ENCODE results near the gene OR10A4.
"Not testable (repeated sequence)": the region's sequence is repeated elsewhere in the genome, so short reads cannot be mapped to it uniquely, and the experiment has no call there.

OR10A4 gene

GRCh38 chr11:6875761-6876160, 664 bp upstream of the OR10A4 start:
- Mint-ChIP-seq H3K36me3 (no peaks in the 10 kb centered on the region), H3K27ac (no peak overlapping the region), H3K4me3 (no peak overlapping the region), H3K27me3 (peaks cover 7% of the 10 kb centered on the region), H3K9me3 (peaks cover 1% of the 10 kb centered on the region), H3K4me1 (peaks cover 3% of the 10 kb centered on the region)
- DNase-seq (ENCODE audit: low spot score in 2 of 2) (no peak), ATAC-seq (ENCODE audit: low read depth) (no peak)

- DNase-seq (ENCODE audit: low spot score in 2 of 2) (no peak), ATAC-seq (ENCODE audit: low read depth) (no peak)
- peaks cover 3% of the 10 kb centered on the region for H3K4me1 Mint-ChIP-seq
- peaks cover 9% of the 10 kb centered on the region for H3K27me3 Mint-ChIP-seq
- H3K4me3 Mint-ChIP-seq = no peak overlapping the region
- H3K27ac Mint-ChIP-seq = no peak overlapping the region
- peaks cover 1% of the 10 kb centered on the region for H3K9me3 Mint-ChIP-seq
- no peaks in the 10 kb centered on the region for H3K36me3 Mint-ChIP-seq
Observed at GRCh38 chr11:6876914-6877313, 489 bp downstream of the OR10A4 start.

GRCh38 chr11:6882751-6883150, 6.3 kb downstream of the OR10A4 start:
- H3K9me3 Mint-ChIP-seq = no peaks in the 10 kb centered on the region
- no peaks in the 10 kb centered on the region for H3K4me1 Mint-ChIP-seq
- H3K27ac Mint-ChIP-seq = no peak overlapping the region
- DNase-seq (ENCODE audit: low spot score in 2 of 2) (no peak), ATAC-seq (ENCODE audit: low read depth) (no peak)
- H3K36me3 Mint-ChIP-seq = no peaks in the 10 kb centered on the region
- no peak overlapping the region for H3K4me3 Mint-ChIP-seq
- peaks cover 11% of the 10 kb centered on the region for H3K27me3 Mint-ChIP-seq

- not testable (repeated sequence) for DNase-seq (ENCODE audit: low spot score in 2 of 2); H3K9me3 Mint-ChIP-seq; H3K27ac Mint-ChIP-seq; ATAC-seq (ENCODE audit: low read depth); H3K36me3 Mint-ChIP-seq; H3K4me3 Mint-ChIP-seq; H3K4me1 Mint-ChIP-seq
- H3K27me3 Mint-ChIP-seq = peaks cover 11% of the 10 kb centered on the region
Observed at GRCh38 chr11:6887711-6888110, 11.3 kb downstream of the OR10A4 start.

- Mint-ChIP-seq H3K9me3 (no peaks in the 10 kb centered on the region), H3K4me1 (no peaks in the 10 kb centered on the region), H3K27ac (no peak overlapping the region), H3K4me3 (no peak overlapping the region), H3K36me3 (no peaks in the 10 kb centered on the region), H3K27me3 (peaks cover 6% of the 10 kb centered on the region)
- DNase-seq (ENCODE audit: low spot score in 2 of 2) = no peak
- ATAC-seq (ENCODE audit: low read depth) = no peak
Observed at GRCh38 chr11:6888830-6889229, 12.4 kb downstream of the OR10A4 start.

GRCh38 chr11:6889835-6890234, 13.4 kb downstream of the OR10A4 start:
- Mint-ChIP-seq H3K27me3 (peaks cover 6% of the 10 kb centered on the region), H3K36me3 (no peaks in the 10 kb centered on the region), H3K4me3 (no peak overlapping the region), H3K4me1 (no peaks in the 10 kb centered on the region), H3K9me3 (no peaks in the 10 kb centered on the region), H3K27ac (no peak overlapping the region)
- DNase-seq (ENCODE audit: low spot score in 2 of 2) = no peak
- no peak for ATAC-seq (ENCODE audit: low read depth)

GRCh38 chr11:6892400-6892799, 16.0 kb downstream of the OR10A4 start, which contains the start of gene OR2D2:
OR2D2 (minus strand) TSS chr11:6892500; CDS start chr11:6892500, 0 bp downstream.
- no peaks in the 10 kb centered on the region for H3K9me3 Mint-ChIP-seq
- H3K27me3 Mint-ChIP-seq = peaks cover 9% of the 10 kb centered on the region
- H3K4me3 Mint-ChIP-seq = no peak within 1 kb of the TSS

GRCh38 chr11:6894097-6894496, 17.7 kb downstream of the OR10A4 start:
- Mint-ChIP-seq H3K4me1 (peaks cover 5% of the 10 kb centered on the region), H3K27ac (no peak overlapping the region), H3K27me3 (peaks cover 19% of the 10 kb centered on the region), H3K9me3 (no peaks in the 10 kb centered on the region), H3K36me3 (no peaks in the 10 kb centered on the region), H3K4me3 (no peak overlapping the region)
- no peak for DNase-seq (ENCODE audit: low spot score in 2 of 2)
- ATAC-seq (ENCODE audit: low read depth) = no peak

More at GRCh38 chr11:6892400-6892799, 16.0 kb downstream of the OR10A4 start, which contains the start of gene OR2D2:
- peaks cover 5% of the 10 kb centered on the region for H3K4me1 Mint-ChIP-seq
- no peak within 1 kb of the TSS for H3K27ac Mint-ChIP-seq
- no peaks in the 10 kb centered on the region for H3K36me3 Mint-ChIP-seq
- DNase-seq (ENCODE audit: low spot score in 2 of 2) (no peak), ATAC-seq (ENCODE audit: low read depth) (no peak)

GRCh38 chr11:6895010-6895409, 18.6 kb downstream of the OR10A4 start:
- Mint-ChIP-seq H3K36me3 (no peaks in the 10 kb centered on the region), H3K27ac (no peak overlapping the region), H3K4me1 (peaks cover 5% of the 10 kb centered on the region), H3K9me3 (no peaks in the 10 kb centered on the region), H3K4me3 (no peak overlapping the region), H3K27me3 (peaks cover 19% of the 10 kb centered on the region)
- DNase-seq (ENCODE audit: low spot score in 2 of 2) = no peak
- ATAC-seq (ENCODE audit: low read depth) = no peak

- Mint-ChIP-seq H3K27ac (no peak overlapping the region), H3K27me3 (peaks cover 14% of the 10 kb centered on the region), H3K4me3 (no peak overlapping the region), H3K36me3 (no peaks in the 10 kb centered on the region), H3K9me3 (no peaks in the 10 kb centered on the region), H3K4me1 (peaks cover 5% of the 10 kb centered on the region)
- ATAC-seq (ENCODE audit: low read depth) = no peak
- DNase-seq (ENCODE audit: low spot score in 2 of 2) = no peak
Observed at GRCh38 chr11:6898911-6899310, 22.5 kb downstream of the OR10A4 start.

- peaks cover 13% of the 10 kb centered on the region for H3K27me3 Mint-ChIP-seq
- no peaks in the 10 kb centered on the region for H3K4me1 Mint-ChIP-seq
- H3K27ac Mint-ChIP-seq = no peak overlapping the region
- no peak overlapping the region for H3K4me3 Mint-ChIP-seq
- H3K9me3 Mint-ChIP-seq = no peaks in the 10 kb centered on the region
- DNase-seq (ENCODE audit: low spot score in 2 of 2) (no peak), ATAC-seq (ENCODE audit: low read depth) (no peak)
- no peaks in the 10 kb centered on the region for H3K36me3 Mint-ChIP-seq
Observed at GRCh38 chr11:6900327-6900999, 24.0 kb downstream of the OR10A4 start.

GRCh38 chr11:6904804-6905203, 28.4 kb downstream of the OR10A4 start:
- not testable (repeated sequence) for DNase-seq (ENCODE audit: low spot score in 2 of 2); H3K4me1 Mint-ChIP-seq; H3K4me3 Mint-ChIP-seq; H3K9me3 Mint-ChIP-seq; H3K27ac Mint-ChIP-seq; H3K27me3 Mint-ChIP-seq; H3K36me3 Mint-ChIP-seq; ATAC-seq (ENCODE audit: low read depth)

- Mint-ChIP-seq H3K4me3 (no peak overlapping the region), H3K36me3 (no peaks in the 10 kb centered on the region), H3K4me1 (no peaks in the 10 kb centered on the region), H3K27me3 (no peaks in the 10 kb centered on the region), H3K9me3 (no peaks in the 10 kb centered on the region), H3K27ac (no peak overlapping the region)
- ATAC-seq (ENCODE audit: low read depth) (no peak), DNase-seq (ENCODE audit: low spot score in 2 of 2) (no peak)
Observed at GRCh38 chr11:6911378-6911777, 35.0 kb downstream of the OR10A4 start.

- H3K36me3 Mint-ChIP-seq = no peaks in the 10 kb centered on the region
- DNase-seq (ENCODE audit: low spot score in 2 of 2) = no peak
- no peaks in the 10 kb centered on the region for H3K27me3 Mint-ChIP-seq
- ATAC-seq (ENCODE audit: low read depth) = no peak
- H3K27ac Mint-ChIP-seq = no peak overlapping the region
- H3K4me3 Mint-ChIP-seq = no peak overlapping the region
- H3K9me3 Mint-ChIP-seq = no peaks in the 10 kb centered on the region
- H3K4me1 Mint-ChIP-seq = no peaks in the 10 kb centered on the region
Observed at GRCh38 chr11:6911948-6912347, 35.5 kb downstream of the OR10A4 start.

GRCh38 chr11:6919698-6920097, 43.3 kb downstream of the OR10A4 start:
- no peak overlapping the region for H3K4me3 Mint-ChIP-seq
- ATAC-seq (ENCODE audit: low read depth) = no peak
- no peaks in the 10 kb centered on the region for H3K36me3 Mint-ChIP-seq
- no peak for DNase-seq (ENCODE audit: low spot score in 2 of 2)
- H3K27ac Mint-ChIP-seq = no peak overlapping the region
- peaks cover 5% of the 10 kb centered on the region for H3K27me3 Mint-ChIP-seq
- no peaks in the 10 kb centered on the region for H3K4me1 Mint-ChIP-seq
- no peaks in the 10 kb centered on the region for H3K9me3 Mint-ChIP-seq

All from memory B cell (primary cell).